ENCODE results near the gene USP12. TPM values are rescaled to one million over a fixed set of nuclear protein-coding genes. Genes with fewer than 3 reads are reported as not detected.
A peak's percentile ranks its signal among the peaks of the same experiment; 100 is the strongest.
"Not testable (repeated sequence)": the region's sequence is repeated elsewhere in the genome, so short reads cannot be mapped to it uniquely, and the experiment has no call there.

Gene USP12
- total RNA-seq, 2 experiments from 2014 or later, result 35.7 to 40.1 TPM

DNA sequence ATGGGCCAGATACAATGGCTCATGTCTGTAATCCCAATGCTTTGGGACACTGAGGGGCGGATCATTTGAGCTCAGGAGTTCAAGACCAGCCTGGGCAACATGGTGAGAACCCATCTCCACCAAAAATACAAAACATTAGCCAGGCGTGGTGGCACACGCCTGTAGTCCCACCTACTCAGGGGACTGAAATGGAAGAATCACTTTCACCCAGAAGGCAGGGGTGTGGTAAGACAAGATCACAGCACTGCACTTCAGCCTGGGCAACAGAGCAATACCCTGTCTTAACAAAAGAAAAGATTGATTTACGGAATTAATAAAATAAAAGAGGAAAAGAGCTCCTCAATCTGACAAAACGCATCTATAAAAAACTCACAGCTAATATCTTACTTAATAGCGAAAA lies 22.7 kb downstream of the USP12 start:
- ChIA-PET POLR2A (interaction anchor here (0.6 to 1.7 kb wide), 2 partner anchors 18 to 23 kb away, joined by 4 read pairs; no protein-coding TSS in a partner anchor), CTCF (interaction anchor here (1.0 to 1.4 kb wide), 2 partner anchors 13 to 17 kb away, joined by 3 to 6 read pairs; no protein-coding TSS in a partner anchor)
- TF ChIP-seq, protein P1, sequence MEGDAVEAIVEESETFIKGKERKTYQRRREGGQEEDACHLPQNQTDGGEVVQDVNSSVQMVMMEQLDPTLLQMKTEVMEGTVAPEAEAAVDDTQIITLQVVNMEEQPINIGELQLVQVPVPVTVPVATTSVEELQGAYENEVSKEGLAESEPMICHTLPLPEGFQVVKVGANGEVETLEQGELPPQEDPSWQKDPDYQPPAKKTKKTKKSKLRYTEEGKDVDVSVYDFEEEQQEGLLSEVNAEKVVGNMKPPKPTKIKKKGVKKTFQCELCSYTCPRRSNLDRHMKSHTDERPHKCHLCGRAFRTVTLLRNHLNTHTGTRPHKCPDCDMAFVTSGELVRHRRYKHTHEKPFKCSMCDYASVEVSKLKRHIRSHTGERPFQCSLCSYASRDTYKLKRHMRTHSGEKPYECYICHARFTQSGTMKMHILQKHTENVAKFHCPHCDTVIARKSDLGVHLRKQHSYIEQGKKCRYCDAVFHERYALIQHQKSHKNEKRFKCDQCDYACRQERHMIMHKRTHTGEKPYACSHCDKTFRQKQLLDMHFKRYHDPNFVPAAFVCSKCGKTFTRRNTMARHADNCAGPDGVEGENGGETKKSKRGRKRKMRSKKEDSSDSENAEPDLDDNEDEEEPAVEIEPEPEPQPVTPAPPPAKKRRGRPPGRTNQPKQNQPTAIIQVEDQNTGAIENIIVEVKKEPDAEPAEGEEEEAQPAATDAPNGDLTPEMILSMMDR (IDR thresholded peaks at IDR 0.05), result no peak
- Mint-ChIP-seq H3K27me3 (no peaks in the 10 kb centered on the region), H3K4me3 (no peak overlapping the region), H3K4me1 (ENCODE audit: low read depth) (peaks cover 74% of the 10 kb centered on the region), H3K27ac (peak overlapping the region; percentile 76), H3K9me3 (peaks cover 1% of the 10 kb centered on the region), H3K36me3 (ENCODE audit: low read depth) (peaks cover 27% of the 10 kb centered on the region)
- DNase-seq (peak; percentile 31), ATAC-seq (peak; percentile 46)
- intact Hi-C loops (cut with micrococcal nuclease), result no loop called here

DNA sequence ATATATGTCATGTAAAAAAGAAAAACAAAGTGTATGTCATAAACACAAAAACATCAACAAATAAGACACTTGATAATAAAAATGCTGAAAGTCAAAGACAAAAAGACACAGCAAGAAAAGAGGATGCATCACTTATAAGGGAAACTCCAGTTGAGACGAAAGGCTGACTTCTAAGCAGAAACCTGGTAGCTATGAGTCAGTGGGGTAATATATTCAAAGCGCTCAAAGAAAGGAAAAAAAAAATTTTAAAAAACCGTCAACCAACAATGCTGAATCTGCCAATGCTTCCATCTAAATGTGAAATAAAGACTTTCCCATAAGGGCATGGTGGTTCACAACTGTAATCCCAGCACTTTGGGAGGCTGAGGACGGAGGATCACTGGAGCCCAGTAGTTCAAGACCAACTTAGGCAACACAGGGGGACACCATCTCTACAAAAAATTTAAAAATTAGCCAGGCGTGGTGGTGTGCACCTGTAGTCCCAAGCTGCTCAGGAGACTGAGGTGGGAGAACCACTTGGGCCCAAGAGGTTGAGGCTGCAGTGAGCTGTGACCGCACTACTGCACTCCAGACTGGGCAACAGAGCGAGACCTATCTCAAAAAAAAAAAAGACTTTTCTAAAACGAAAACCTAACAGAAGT lies 24.0 kb downstream of the USP12 start:
- H3K9me3 Mint-ChIP-seq, result peaks cover 3% of the 10 kb centered on the region
- DNase-seq (no peak), ATAC-seq (peak; percentile 83)
- CTCF ChIA-PET, result interaction anchor here (0.9 to 1.5 kb wide), 3 partner anchors 16 to 162 kb away, joined by 3 to 7 read pairs (median 4); partner anchors contain the start of gene RASL11A
- peak overlapping the region; percentile 61 for H3K4me3 Mint-ChIP-seq
- H3K27me3 Mint-ChIP-seq, result no peaks in the 10 kb centered on the region
- intact Hi-C loops (cut with micrococcal nuclease), result loop anchor here (2.0 kb wide), 2 partner anchors 17 to 21 kb away; no protein-coding TSS in a partner anchor
- TF ChIP-seq, protein P1 (IDR thresholded peaks at IDR 0.05), result no peak
- H3K36me3 Mint-ChIP-seq (ENCODE audit: low read depth), result peaks cover 34% of the 10 kb centered on the region
- H3K27ac Mint-ChIP-seq, result peak overlapping the region; percentile 98
- peaks cover 76% of the 10 kb centered on the region for H3K4me1 Mint-ChIP-seq (ENCODE audit: low read depth)
- POLR2A ChIA-PET, result interaction anchor here (1.0 to 2.4 kb wide), 3 partner anchors 14 to 17 kb away, joined by 3 to 6 read pairs (median 3); no protein-coding TSS in a partner anchor

DNA sequence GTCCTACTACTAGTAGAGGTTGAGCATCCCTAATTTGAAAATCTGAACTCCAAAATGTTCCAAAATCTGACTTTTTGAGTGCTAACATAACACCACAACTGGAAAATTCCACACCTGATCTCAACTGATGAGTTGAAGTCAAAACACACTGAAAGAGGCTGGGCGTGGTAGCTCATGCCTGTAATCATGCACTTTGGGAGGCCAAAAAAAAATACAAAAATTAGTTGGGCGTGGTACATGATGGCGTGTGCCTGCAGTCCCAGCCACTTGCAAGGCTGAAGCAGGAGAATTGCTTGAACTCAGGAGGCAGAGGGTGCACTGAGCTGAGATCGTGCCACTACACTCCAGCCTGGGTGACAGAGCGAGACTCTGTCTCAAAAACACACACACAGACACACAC lies 29.9 kb downstream of the USP12 start:
- Mint-ChIP-seq H3K4me1 (ENCODE audit: low read depth) (peaks cover 67% of the 10 kb centered on the region), H3K27me3 (no peaks in the 10 kb centered on the region), H3K9me3 (peaks cover 11% of the 10 kb centered on the region), H3K36me3 (ENCODE audit: low read depth) (peaks cover 38% of the 10 kb centered on the region), H3K4me3 (no peak overlapping the region), H3K27ac (peak overlapping the region; percentile 10)
- ChIA-PET POLR2A (no interaction called here), CTCF (no interaction called here)
- no peak for ATAC-seq
- intact Hi-C loops (cut with micrococcal nuclease), result no loop called here
- TF ChIP-seq, protein P1 (IDR thresholded peaks at IDR 0.05), result no peak
- DNase-seq, result no peak

DNA sequence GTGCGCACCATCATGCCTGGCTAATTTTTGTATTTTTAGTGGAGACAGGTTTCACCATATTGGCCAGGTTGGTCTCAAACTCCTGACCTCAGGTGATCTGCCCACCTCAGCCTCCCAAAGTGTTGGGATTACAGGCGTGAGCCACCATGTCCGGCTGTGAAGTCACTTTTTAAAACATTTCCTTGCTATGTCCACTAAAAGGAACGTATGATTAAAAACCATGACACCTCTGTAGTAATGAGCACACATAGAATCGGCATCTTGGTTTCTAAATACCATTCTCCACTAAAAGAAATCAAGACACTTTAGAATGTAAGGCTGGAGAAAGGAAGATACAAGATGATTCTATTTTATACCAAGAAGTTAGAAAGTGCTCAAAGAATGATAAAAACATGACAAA lies 30.5 kb downstream of the USP12 start:
- H3K4me3 Mint-ChIP-seq; H3K27me3 Mint-ChIP-seq; ATAC-seq; DNase-seq; intact Hi-C loops (cut with micrococcal nuclease); H3K27ac Mint-ChIP-seq; CTCF ChIA-PET: not testable (repeated sequence)
- Mint-ChIP-seq H3K4me1 (ENCODE audit: low read depth) (peaks cover 66% of the 10 kb centered on the region), H3K36me3 (ENCODE audit: low read depth) (peaks cover 38% of the 10 kb centered on the region), H3K9me3 (peaks cover 11% of the 10 kb centered on the region)
- POLR2A ChIA-PET, result interaction anchor here (0.6 kb wide), 1 partner anchor 108 kb away, joined by 3 read pairs; no protein-coding TSS in a partner anchor

DNA sequence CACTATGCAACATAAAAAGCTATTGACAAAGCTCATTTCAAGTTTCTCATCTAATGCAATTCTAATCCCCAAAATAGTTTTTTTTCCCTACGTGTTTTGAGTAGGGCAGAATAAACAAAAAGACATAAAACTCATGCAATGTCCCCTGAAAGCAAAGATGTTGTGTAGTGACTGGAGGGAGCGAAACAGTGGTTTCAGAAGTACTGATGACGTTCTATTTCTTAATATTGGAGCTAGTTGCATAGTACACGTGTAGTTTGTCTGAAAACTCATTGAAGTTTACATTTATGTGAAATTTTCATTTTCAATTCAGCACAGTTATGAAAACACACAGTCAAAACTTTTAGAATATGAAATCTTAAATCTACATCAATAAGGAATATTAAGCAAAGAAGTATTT lies 31.6 kb downstream of the USP12 start:
- peaks cover 32% of the 10 kb centered on the region for H3K36me3 Mint-ChIP-seq (ENCODE audit: low read depth)
- peaks cover 61% of the 10 kb centered on the region for H3K4me1 Mint-ChIP-seq (ENCODE audit: low read depth)
- TF ChIP-seq, protein P1 (IDR thresholded peaks at IDR 0.05), result no peak
- H3K9me3 Mint-ChIP-seq, result peaks cover 11% of the 10 kb centered on the region
- H3K27ac Mint-ChIP-seq, result no peak overlapping the region
- no peaks in the 10 kb centered on the region for H3K27me3 Mint-ChIP-seq
- ATAC-seq (no peak), DNase-seq (no peak)
- H3K4me3 Mint-ChIP-seq, result no peak overlapping the region
- POLR2A ChIA-PET, result no interaction called here
- intact Hi-C loops (cut with micrococcal nuclease), result no loop called here
- CTCF ChIA-PET, result no interaction called here
